ENCODE data around the gene MYCT1.
"Not testable (repeated sequence)": the region's sequence is repeated elsewhere in the genome, so short reads cannot be mapped to it uniquely, and the experiment has no call there.

Gene MYCT1

DNA sequence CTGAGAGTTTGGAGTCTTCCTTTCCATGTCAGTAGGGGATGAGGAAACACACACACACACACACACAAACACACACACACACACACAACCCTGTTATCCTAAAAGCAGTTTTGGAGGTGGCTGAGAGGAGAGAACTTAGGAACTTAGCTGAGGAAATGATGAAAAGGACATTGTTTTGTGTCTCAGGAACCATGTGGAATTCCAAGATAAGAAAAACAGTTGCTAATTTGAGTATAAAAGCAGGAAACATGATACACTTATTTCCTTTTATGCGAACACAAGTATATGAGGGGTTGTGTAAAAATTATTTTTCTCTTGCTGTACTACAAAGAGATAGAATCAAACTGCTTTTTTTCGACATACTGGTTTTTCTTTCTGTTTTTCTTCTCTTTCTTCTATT is at the start of gene MYCT1:
TSS of gene MYCT1 (plus strand) at position 264 of the 400 bp plus-strand sequence. CDS start at position 270, 6 bp downstream.
- no peak for DNase-seq

GRCh38 chr6:152648105-152648504 is 49.6 kb upstream of the MYCT1 start:
- no peak for DNase-seq

- DNase-seq = no peak
Measured at GRCh38 chr6:152651986-152652385, 45.7 kb upstream of the MYCT1 start.

DNA sequence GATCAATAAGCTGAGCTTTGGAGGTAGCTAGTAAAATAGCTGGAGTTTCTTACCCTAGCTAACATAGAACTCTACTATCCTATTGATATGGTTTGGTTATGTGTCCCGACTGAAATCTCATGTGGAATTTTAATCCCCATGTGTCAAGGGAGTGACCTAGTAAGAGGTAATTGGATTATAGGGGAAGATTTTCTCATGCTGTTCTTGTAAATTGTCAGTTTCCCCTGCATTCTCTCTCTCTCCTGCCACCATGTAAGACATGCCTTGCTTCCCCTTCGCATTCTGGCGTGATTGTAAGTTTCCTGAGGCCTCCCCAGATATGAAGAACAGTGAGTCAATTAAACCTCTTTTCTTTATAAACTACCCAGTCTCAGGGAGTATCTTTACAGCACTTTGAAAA is 35.9 kb upstream of the MYCT1 start:
- DNase-seq = no peak

GRCh38 chr6:152669895-152670294 is 27.8 kb upstream of the MYCT1 start:
- DNase-seq = peak; percentile 1

GRCh38 chr6:152671171-152671570 is 26.5 kb upstream of the MYCT1 start:
- DNase-seq = no peak

GRCh38 chr6:152673236-152673635 is 24.5 kb upstream of the MYCT1 start:
- no peak for DNase-seq

- no peak for DNase-seq
Measured at GRCh38 chr6:152680151-152680550, 17.5 kb upstream of the MYCT1 start.

DNA sequence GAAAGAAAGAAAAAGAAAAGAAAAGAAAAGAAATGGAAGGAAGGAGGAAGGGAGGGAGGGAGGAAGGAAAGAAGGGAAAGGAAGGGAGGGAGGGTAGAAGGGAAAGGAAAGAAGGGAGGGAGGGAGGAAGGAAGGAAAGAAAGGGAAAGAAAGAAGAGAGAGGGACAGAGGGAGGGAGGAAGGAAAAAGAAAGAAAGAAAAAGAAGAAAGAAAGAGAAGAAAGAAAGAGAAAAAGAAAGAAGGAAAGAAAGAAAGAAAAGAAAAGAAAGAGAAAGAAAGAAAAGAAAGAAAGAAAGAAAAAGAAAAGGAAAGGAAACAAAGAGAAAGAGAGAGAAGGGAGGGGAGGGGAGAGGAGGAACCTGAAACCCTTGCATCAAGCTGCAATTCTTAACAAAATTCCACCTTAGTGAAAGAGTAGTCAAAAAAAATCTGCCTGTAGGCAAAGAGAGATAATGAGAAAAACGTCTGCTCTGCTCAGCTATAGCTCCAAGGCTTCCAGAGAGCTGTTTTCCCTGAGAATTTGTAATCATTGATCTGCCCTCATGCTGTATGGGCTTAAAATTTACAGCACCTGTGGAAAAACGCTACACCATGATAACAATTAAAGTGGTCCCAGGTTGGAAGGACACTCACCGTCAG is 16.7 kb upstream of the MYCT1 start:
- no peak for DNase-seq

GRCh38 chr6:152682141-152682540 is 15.6 kb upstream of the MYCT1 start:
- no peak for DNase-seq

DNA sequence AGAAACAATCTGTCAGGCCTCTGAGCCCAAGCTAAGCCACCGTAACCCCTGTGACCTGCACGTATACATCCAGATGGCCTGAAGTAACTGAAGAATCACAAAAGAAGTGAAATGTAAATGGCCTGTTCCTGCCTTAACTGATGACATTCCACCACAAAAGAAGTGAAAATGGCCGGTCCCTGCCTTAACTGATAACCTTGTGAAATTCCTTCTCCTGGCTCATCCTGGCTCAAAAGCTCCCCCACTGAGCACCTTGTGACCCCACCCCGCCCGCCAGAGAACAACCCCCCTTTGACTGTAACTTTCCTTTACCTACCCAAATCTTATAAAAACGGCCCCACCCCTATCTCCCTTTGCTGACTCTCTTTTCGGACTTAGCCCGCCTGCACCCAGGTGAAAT is 14.8 kb upstream of the MYCT1 start:
- DNase-seq = not testable (repeated sequence)

DNA sequence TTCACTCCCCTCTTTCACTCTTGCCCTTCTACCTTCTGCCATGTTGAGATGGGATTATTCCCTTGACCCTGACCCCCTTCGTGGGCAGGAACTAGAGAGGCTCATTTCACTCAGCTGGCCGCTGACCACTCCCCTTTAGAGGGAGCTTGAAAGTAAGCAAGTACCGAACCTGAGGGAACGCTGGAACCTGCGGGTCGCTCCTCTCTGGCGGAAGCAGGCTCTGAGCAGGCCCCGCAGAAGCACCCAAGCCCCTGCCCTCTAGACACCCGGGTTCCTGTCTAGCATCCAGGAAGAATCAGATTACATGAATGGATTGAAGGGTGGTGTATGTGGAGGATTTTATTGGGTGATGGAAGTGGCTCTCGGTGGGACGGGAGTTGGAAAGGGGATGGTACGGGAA is 11.9 kb upstream of the MYCT1 start:
- DNase-seq = no peak

GRCh38 chr6:152695372-152696045 is 2.2 kb upstream of the MYCT1 start:
- DNase-seq = no peak

DNA sequence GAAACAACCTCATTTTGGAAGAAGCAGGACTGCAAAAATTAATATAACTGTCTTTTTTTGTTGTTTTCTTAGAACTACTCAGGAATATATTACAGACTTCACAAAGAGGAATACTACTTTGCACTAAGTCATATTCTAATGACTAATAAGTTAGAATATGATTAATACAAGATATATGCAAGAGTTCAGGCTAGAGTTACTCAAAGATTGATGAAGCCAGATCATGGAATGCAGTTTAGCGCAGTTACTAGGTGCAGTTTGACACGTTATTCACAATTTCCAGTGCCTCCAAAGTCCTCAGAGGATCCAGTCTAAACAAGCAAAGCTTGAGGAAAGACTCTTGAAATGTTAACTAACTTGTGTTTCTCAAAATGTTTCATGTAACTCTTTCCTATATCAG is 1.2 kb upstream of the MYCT1 start:
- no peak for DNase-seq

DNA sequence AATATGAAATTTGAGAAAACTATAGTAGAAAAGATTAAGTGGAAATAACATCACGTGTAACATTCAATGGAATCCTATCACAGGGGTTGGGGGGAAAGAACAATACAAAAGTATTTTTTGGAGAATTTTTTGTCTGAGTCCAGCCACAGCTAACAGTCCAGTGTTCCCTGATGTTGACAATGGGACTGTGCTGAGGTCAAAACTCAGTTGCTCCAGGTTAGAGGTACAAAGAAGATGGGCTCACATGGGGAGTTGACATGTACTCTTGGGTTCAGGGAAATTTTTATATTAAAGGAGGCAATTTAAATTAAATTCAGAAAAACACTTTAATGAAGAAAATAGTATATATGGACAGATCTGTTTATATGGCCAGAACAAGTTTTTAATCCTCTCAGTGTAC is 995 bp downstream of the MYCT1 start:
- DNase-seq = no peak

DNA sequence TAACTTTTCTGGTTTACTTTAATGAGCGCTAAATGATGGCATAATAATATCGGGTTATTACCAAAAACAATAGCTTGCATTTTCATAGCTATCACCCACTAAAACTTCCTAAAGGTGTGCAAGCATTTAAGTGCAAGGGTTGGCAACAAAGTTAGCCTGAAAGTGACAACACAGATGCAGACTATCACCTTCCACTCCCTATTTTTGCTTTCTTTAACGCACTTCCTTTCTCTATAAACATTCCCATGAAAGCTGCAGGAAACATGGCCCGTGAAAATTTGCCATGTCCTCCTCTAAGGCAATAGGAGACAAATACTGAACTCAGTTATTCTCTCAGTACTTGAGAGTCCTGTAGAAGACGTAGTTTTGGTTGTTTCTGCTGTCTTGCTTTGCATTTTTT is 2.7 kb downstream of the MYCT1 start:
- DNase-seq = no peak

DNA sequence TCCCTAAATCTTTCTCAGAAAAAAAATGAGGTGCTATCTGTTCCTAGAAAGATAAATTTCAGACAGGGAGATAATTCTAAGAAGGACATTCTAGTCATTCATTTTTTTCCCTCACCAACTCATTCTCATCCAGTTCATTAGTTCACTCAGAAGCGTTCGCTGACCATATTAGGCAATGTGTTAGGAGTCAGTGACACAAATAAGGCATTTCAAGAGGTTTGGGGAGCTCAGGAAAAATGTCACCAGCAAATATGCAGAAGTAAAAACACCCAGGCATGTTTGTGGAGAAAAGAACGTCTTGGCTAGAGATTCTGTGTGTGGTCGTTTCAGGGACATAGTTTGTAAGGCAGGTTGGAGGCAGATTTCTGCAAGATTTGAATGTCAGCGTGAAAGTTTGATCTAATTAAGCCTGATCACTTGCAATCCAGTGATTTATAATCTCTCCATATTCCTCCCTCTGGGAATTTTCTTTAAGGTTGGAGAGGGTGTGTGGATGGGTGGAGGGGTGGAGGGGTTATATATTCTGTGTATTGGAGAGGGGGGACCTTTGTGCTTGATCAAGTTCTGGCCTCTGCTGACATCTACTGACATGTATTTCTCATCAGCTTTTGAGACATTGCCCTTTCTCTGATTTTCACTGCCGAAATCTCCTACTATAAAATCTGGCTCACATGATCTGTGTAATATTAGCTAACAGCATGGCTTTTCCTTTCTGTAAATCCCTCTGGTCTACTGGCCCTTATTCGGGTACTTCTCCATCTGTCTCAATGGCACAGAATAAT is 3.6 kb downstream of the MYCT1 start:
- DNase-seq = no peak

GRCh38 chr6:152701863-152702401 is 4.2 kb downstream of the MYCT1 start:
- DNase-seq = no peak

DNA sequence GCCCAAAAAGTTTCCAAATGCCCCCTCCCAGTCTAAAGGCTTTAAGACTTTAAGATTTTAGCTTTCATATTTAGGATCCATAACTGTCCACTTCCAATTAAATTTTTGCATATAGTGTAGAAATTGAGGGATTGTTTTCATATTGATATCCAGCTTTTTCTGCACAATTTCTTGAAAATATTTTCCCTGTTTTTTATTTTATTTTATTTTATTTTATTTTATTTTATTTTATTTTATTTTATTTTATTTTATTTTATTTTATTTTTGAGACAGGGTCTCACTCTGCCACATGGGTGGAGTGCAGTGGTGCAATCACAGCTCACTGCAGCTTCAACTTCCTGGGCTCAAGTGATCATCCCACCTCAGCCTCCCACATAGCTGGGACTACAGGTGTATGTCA is 6.1 kb downstream of the MYCT1 start:
- DNase-seq = not testable (repeated sequence)

DNA sequence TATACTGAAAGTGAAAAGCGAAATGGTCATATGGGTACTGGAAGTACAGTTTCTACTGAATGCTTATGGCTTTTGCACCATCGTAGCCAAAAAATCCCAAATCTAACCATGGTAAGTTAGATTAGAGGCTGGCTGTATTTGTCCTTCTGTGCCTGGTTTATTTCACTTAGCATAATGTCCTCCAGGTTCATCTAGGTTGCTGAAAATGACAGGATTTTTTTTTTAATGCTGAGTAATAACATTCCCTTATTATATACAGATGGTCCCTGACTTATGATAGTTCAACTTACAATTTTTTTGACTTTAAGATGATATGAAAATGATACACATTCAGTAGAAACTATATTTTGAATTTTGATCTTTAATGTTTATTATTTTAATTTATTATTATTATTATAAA is 7.6 kb downstream of the MYCT1 start:
- no peak for DNase-seq

GRCh38 chr6:152716322-152716721 is 18.6 kb downstream of the MYCT1 start:
- no peak for DNase-seq

DNA sequence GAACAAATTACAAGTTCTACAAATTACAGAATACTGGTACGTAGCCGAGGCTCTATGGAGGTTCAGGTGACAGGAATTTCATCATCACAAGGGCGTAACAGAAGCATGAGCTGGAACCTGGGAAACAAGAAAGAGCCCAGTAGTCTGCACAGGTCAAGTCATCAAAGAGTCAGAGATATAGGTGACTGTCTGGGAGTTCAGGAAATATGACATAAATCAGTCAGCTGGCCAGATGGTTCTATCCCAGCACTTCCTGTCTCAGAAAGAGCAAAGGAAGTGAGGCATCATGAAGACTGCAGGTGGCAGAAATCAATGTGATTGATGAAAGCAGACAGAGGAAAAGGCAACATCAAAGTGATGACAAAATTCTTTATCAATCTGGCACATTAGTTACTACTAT is 23.3 kb downstream of the MYCT1 start:
- no peak for DNase-seq

- DNase-seq = no peak
Measured at GRCh38 chr6:152721956-152722355, 24.3 kb downstream of the MYCT1 start.

- DNase-seq = no peak
Measured at GRCh38 chr6:152723398-152723797, 25.7 kb downstream of the MYCT1 start.
